ENCODE measurements around the gene F2R.
A peak's percentile ranks its signal among the peaks of the same experiment; 100 is the strongest.

F2R gene

DNA sequence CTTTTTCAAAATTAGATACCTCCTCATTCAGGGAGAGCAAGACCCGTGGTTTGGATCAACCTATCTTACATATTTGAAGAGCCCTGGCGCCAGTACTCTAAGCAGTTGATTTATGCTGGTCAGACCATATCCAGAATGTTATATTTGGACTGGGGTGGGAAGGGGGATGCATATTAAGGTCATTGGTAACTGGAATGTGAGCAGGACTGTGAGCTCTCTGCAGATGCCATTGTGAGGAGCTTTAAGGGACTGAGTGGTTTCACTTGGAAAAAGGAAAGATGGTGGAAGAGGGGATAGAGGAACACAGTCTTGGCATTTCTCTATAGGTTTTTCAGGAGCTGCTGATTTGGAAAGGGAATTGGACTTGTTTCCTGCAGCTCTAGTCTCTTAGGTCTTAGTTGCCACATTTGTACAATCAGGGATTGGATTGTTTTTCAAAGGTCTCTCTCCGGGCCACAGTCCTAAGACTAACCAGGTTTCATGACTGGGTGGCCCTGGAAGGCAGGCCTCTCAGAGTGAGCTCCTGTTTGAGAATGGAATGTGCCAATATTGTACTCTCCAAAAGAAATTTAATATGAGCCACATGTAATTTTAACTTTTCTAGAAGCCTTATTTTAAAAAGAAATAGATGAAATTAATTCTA, 25.8 kb upstream of the F2R start:
- peak; percentile 8 for ATAC-seq
- TF ChIP-seq ISL1 (CRISPR knock-in tag; IDR thresholded peaks at IDR 0.05) (no peak), BACH2 (CRISPR knock-in tag; IDR thresholded peaks at IDR 0.05; ENCODE audit: borderline replicate concordance) (no peak), SNAI2 (CRISPR knock-in tag; IDR thresholded peaks at IDR 0.05) (0 out of 2 replicates have a peak, but pooled peaks have one; percentile 38), CSDC2 (CRISPR knock-in tag; IDR thresholded peaks at IDR 0.05) (peak; percentile 74; the same call in 1 of the 2 replicates)
- TF ChIP-seq, protein P1, sequence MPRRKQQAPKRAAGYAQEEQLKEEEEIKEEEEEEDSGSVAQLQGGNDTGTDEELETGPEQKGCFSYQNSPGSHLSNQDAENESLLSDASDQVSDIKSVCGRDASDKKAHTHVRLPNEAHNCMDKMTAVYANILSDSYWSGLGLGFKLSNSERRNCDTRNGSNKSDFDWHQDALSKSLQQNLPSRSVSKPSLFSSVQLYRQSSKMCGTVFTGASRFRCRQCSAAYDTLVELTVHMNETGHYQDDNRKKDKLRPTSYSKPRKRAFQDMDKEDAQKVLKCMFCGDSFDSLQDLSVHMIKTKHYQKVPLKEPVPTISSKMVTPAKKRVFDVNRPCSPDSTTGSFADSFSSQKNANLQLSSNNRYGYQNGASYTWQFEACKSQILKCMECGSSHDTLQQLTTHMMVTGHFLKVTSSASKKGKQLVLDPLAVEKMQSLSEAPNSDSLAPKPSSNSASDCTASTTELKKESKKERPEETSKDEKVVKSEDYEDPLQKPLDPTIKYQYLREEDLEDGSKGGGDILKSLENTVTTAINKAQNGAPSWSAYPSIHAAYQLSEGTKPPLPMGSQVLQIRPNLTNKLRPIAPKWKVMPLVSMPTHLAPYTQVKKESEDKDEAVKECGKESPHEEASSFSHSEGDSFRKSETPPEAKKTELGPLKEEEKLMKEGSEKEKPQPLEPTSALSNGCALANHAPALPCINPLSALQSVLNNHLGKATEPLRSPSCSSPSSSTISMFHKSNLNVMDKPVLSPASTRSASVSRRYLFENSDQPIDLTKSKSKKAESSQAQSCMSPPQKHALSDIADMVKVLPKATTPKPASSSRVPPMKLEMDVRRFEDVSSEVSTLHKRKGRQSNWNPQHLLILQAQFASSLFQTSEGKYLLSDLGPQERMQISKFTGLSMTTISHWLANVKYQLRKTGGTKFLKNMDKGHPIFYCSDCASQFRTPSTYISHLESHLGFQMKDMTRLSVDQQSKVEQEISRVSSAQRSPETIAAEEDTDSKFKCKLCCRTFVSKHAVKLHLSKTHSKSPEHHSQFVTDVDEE (CRISPR knock-in tag; IDR thresholded peaks at IDR 0.05), result no peak

DNA sequence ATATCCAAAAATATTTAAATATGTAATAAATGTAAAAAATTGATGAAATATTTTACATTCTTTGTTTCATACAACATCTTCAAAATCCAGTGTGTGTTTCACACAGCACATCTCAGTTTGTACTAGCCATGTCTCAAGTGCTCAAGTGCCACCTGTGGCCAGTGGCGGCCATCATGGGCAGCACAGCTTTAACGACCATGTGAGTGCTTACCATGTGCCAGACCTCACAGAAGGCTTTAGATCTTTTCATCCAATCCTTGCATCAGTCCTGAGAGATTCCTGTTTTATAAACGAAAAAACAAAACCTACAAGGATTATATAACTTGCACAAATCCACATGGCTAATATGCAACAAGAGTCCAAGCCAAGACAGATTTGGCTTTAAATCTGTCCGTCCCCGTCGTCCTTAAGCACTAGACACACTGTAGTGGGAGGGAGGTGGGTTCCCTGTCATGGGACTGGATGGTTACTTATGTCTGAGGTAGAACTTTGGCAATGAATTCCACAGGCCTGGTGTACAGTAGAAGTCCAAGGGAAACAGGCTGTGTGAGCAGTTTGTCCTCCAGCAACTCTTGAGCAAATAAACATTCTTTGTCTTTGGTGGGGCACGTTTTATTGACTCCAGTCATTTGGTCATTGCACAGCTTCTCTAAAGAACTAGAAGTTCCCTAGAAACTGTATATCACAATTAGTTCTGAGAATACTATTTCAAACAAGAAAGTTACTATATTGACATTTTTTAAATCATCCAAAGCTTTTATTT, 25.0 kb upstream of the F2R start:
- TF ChIP-seq RARB (CRISPR knock-in tag; IDR thresholded peaks at IDR 0.05), result no peak
- TF ChIP-seq TCF4 (CRISPR knock-in tag; IDR thresholded peaks at IDR 0.05; ENCODE audit: borderline replicate concordance), result no peak
- TF ChIP-seq ARNTL (CRISPR knock-in tag; IDR thresholded peaks at IDR 0.05; ENCODE audit: borderline replicate concordance, low read depth), result no peak
- TF ChIP-seq ISL1 (CRISPR knock-in tag; IDR thresholded peaks at IDR 0.05), result no peak
- TF ChIP-seq SNAI2 (CRISPR knock-in tag; IDR thresholded peaks at IDR 0.05), result no peak
- TF ChIP-seq, protein P1 (CRISPR knock-in tag; IDR thresholded peaks at IDR 0.05), result no peak
- TF ChIP-seq BACH2 (CRISPR knock-in tag; IDR thresholded peaks at IDR 0.05; ENCODE audit: borderline replicate concordance), result no peak
- TF ChIP-seq, protein P2, sequence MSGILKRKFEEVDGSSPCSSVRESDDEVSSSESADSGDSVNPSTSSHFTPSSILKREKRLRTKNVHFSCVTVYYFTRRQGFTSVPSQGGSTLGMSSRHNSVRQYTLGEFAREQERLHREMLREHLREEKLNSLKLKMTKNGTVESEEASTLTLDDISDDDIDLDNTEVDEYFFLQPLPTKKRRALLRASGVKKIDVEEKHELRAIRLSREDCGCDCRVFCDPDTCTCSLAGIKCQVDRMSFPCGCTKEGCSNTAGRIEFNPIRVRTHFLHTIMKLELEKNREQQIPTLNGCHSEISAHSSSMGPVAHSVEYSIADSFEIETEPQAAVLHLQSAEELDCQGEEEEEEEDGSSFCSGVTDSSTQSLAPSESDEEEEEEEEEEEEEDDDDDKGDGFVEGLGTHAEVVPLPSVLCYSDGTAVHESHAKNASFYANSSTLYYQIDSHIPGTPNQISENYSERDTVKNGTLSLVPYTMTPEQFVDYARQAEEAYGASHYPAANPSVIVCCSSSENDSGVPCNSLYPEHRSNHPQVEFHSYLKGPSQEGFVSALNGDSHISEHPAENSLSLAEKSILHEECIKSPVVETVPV (CRISPR knock-in tag; IDR thresholded peaks at IDR 0.05), result no peak
- TF ChIP-seq PPARA (CRISPR knock-in tag; IDR thresholded peaks at IDR 0.05; ENCODE audit: borderline replicate concordance), result no peak
- TF ChIP-seq CSDC2 (CRISPR knock-in tag; IDR thresholded peaks at IDR 0.05), result no peak; the same call in 1 of the 2 replicates
- TF ChIP-seq ZFP30 (CRISPR knock-in tag; IDR thresholded peaks at IDR 0.05), result no peak
- TF ChIP-seq OSR1 (CRISPR knock-in tag; IDR thresholded peaks at IDR 0.05), result no peak
- no peak for TF ChIP-seq ZC3H10 (CRISPR knock-in tag; IDR thresholded peaks at IDR 0.05)
- TF ChIP-seq, protein P3, sequence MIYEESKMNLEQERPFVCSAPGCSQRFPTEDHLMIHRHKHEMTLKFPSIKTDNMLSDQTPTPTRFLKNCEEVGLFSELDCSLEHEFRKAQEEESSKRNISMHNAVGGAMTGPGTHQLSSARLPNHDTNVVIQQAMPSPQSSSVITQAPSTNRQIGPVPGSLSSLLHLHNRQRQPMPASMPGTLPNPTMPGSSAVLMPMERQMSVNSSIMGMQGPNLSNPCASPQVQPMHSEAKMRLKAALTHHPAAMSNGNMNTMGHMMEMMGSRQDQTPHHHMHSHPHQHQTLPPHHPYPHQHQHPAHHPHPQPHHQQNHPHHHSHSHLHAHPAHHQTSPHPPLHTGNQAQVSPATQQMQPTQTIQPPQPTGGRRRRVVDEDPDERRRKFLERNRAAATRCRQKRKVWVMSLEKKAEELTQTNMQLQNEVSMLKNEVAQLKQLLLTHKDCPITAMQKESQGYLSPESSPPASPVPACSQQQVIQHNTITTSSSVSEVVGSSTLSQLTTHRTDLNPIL (CRISPR knock-in tag; IDR thresholded peaks at IDR 0.05; ENCODE audit: low read depth), result no peak
- no peak for TF ChIP-seq ZFP3 (CRISPR knock-in tag; IDR thresholded peaks at IDR 0.05)
- no peak for TF ChIP-seq GLIS3 (CRISPR knock-in tag; IDR thresholded peaks at IDR 0.05)
- TF ChIP-seq ZNF565 (CRISPR knock-in tag; conservative IDR thresholded peaks at IDR 0.05; ENCODE audit: low read depth), result no peak
- TF ChIP-seq, protein P4, sequence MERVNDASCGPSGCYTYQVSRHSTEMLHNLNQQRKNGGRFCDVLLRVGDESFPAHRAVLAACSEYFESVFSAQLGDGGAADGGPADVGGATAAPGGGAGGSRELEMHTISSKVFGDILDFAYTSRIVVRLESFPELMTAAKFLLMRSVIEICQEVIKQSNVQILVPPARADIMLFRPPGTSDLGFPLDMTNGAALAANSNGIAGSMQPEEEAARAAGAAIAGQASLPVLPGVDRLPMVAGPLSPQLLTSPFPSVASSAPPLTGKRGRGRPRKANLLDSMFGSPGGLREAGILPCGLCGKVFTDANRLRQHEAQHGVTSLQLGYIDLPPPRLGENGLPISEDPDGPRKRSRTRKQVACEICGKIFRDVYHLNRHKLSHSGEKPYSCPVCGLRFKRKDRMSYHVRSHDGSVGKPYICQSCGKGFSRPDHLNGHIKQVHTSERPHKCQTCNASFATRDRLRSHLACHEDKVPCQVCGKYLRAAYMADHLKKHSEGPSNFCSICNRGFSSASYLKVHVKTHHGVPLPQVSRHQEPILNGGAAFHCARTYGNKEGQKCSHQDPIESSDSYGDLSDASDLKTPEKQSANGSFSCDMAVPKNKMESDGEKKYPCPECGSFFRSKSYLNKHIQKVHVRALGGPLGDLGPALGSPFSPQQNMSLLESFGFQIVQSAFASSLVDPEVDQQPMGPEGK (CRISPR knock-in tag; IDR thresholded peaks at IDR 0.05; ENCODE audit: borderline replicate concordance), result no peak
- TF ChIP-seq, protein P5, sequence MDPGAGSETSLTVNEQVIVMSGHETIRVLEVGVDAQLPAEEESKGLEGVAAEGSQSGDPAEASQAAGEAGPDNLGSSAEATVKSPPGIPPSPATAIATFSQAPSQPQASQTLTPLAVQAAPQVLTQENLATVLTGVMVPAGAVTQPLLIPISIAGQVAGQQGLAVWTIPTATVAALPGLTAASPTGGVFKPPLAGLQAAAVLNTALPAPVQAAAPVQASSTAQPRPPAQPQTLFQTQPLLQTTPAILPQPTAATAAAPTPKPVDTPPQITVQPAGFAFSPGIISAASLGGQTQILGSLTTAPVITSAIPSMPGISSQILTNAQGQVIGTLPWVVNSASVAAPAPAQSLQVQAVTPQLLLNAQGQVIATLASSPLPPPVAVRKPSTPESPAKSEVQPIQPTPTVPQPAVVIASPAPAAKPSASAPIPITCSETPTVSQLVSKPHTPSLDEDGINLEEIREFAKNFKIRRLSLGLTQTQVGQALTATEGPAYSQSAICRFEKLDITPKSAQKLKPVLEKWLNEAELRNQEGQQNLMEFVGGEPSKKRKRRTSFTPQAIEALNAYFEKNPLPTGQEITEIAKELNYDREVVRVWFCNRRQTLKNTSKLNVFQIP (CRISPR knock-in tag; IDR thresholded peaks at IDR 0.05; ENCODE audit: borderline replicate concordance, low read depth), result no peak
- no peak for ATAC-seq

Data from SK-N-SH treated with all-trans-retinoic acid at 6 μM for 48 hours (cell line).